CD14-positive monocyte (primary cell): ENCODE data around the gene RELL1. TPM values are rescaled to one million over a fixed set of nuclear protein-coding genes. Genes with fewer than 3 reads are reported as not detected.

Experiments used
- DNase-seq, 3 donors: peaks; one replicate each; pipeline ENCODE4 v3.0.0-alpha.2; 2011 to 2022
- H2AFZ ChIP-seq: 2 replicates; pipeline ENCODE4 v1.6.0; 2012; ENCODE audit warnings: mild to moderate bottlenecking, low read depth, low read length, inconsistent platforms; ENCODE audit not compliant: insufficient read depth, poor library complexity, severe bottlenecking
- H3K27ac ChIP-seq, 2 donors: 1 replicate in 1 of 2; 2 replicates in 1 of 2; pipeline ENCODE4 v1.5.1; 2012 to 2013; ENCODE audit warnings: low read length in 2 of 2, control low read depth in 1 of 2, inconsistent platforms in 1 of 2, low read depth in 1 of 2, mild to moderate bottlenecking in 1 of 2
- H3K27me3 ChIP-seq, 2 donors: one replicate each; pipeline versions ENCODE4 v1.6.0 to v1.6.1; 2011 to 2013; ENCODE audit warnings: low read length in 2 of 2; ENCODE audit not compliant: control insufficient read depth in 2 of 2, insufficient read depth in 2 of 2
- H3K36me3 ChIP-seq, 2 donors: replicated peaks in 1 of 2; 1 replicate in 1 of 2; 2 replicates in 1 of 2; pipeline versions ENCODE4 v1.5.1 to v1.6.1; 2012 to 2013; ENCODE audit warnings: low read length in 2 of 2, control low read depth in 1 of 2, inconsistent platforms in 1 of 2, mild to moderate bottlenecking in 1 of 2; ENCODE audit not compliant: insufficient read depth in 2 of 2, control insufficient read depth in 1 of 2
- H3K4me1 ChIP-seq, 2 donors: 1 replicate in 1 of 2; 2 replicates in 1 of 2; pipeline versions ENCODE4 v1.5.1 to v1.6.1; 2012 to 2013; ENCODE audit warnings: low read length in 2 of 2, control low read depth in 1 of 2, inconsistent platforms in 1 of 2, mild to moderate bottlenecking in 1 of 2, moderate library complexity in 1 of 2; ENCODE audit not compliant: insufficient read depth in 2 of 2, control insufficient read depth in 1 of 2
- H3K4me2 ChIP-seq: replicated peaks from 2 replicates; pipeline ENCODE3; 2012; ENCODE audit warnings: low read length, moderate library complexity, mild to moderate bottlenecking; ENCODE audit not compliant: poor library complexity, severe bottlenecking; ENCODE audit errors: extremely low read depth
- H3K4me3 ChIP-seq, 3 experiments: fragments of 200-600 bp in 1 of 3; sonication (generic) in 1 of 3; replicated peaks in 1 of 3; 1 replicate in 2 of 3; 2 replicates in 1 of 3; pipeline ENCODE4 v1.5.1; 2011 to 2013; ENCODE audit warnings: low read length in 3 of 3, mild to moderate bottlenecking in 3 of 3, control low read depth in 2 of 3, low read depth in 2 of 3, inconsistent platforms in 1 of 3, moderate library complexity in 1 of 3
- H3K79me2 ChIP-seq: 2 replicates; pipeline ENCODE4 v1.6.0; 2012; ENCODE audit warnings: mild to moderate bottlenecking, control low read depth, inconsistent platforms, low read length, moderate library complexity; ENCODE audit not compliant: insufficient read depth
- H3K9ac ChIP-seq: 2 replicates; pipeline ENCODE4 v1.6.0; 2017; ENCODE audit warnings: low read length, mild to moderate bottlenecking; ENCODE audit not compliant: insufficient read depth, poor library complexity, severe bottlenecking
- H3K9me3 ChIP-seq, 2 donors: replicated peaks in 1 of 2; 1 replicate in 1 of 2; 2 replicates in 1 of 2; pipeline versions ENCODE4 v1.5.1 to v1.6.1; 2012 to 2013; ENCODE audit warnings: low read length in 2 of 2, control low read depth in 1 of 2; ENCODE audit not compliant: control insufficient read depth in 1 of 2, insufficient read depth in 1 of 2
- H4K20me1 ChIP-seq: 2 replicates; pipeline ENCODE4 v1.6.0; 2012; ENCODE audit warnings: mild to moderate bottlenecking, low read length, control low read depth, moderate library complexity; ENCODE audit not compliant: insufficient read depth
- H3K27ac Mint-ChIP-seq, 7 donors: one replicate each; pipeline ENCODE4 v1.8.0; 2020; ENCODE audit warnings: mild to moderate bottlenecking in 7 of 7, mixed read lengths in 7 of 7, moderate library complexity in 6 of 7, inconsistent platforms in 2 of 7
- H3K27me3 Mint-ChIP-seq, 3 donors: one replicate each; pipeline ENCODE4 v1.8.0; 2021 to 2022; ENCODE audit warnings: low read depth in 3 of 3, mild to moderate bottlenecking in 3 of 3, mixed read lengths in 3 of 3, moderate library complexity in 3 of 3, inconsistent platforms in 1 of 3
- H3K36me3 Mint-ChIP-seq, 2 donors: one replicate each; pipeline ENCODE4 v1.8.0; 2020; ENCODE audit warnings: mixed read lengths in 2 of 2, inconsistent platforms in 1 of 2, mild to moderate bottlenecking in 1 of 2
- H3K4me1 Mint-ChIP-seq: one replicate; pipeline ENCODE4 v1.8.0; 2020; ENCODE audit warnings: mild to moderate bottlenecking, mixed read lengths
- H3K4me3 Mint-ChIP-seq, 2 donors: one replicate each; pipeline ENCODE4 v1.8.0; 2020; ENCODE audit warnings: mild to moderate bottlenecking in 2 of 2, mixed read lengths in 2 of 2, moderate library complexity in 1 of 2
- H3K9me3 Mint-ChIP-seq, 7 donors: one replicate each; pipeline ENCODE4 v1.8.0; 2020 to 2022; ENCODE audit warnings: mixed read lengths in 7 of 7, mild to moderate bottlenecking in 6 of 7, moderate library complexity in 6 of 7, inconsistent platforms in 2 of 7
- CTCF ChIP-seq: fragments of 200-600 bp; IDR thresholded peaks from one replicate; pipeline ENCODE4 v1.8.0; 2022; ENCODE audit warnings: antibody characterized with exemption, mild to moderate bottlenecking
- WGBS: methylation state at CpG from one replicate; pipeline ENCODE4 v1.1.5; 2013; ENCODE audit warnings: missing lambda C conversion rate; ENCODE audit not compliant: insufficient coverage; 5-methylcytosine and 5-hydroxymethylcytosine counted together
- intact Hi-C, 2 donors: fragments of 100-400 bp; cut with micrococcal nuclease; formaldehyde crosslinking; loops; one replicate each; pipeline versions ENCODE4 v1.15.0 to v1.15.1; 2023
- polyA plus RNA-seq, 3 donors: library from polyadenylated mRNA; depleted of rRNA in 1 of 3; unstranded in 2 of 3; stranded (reverse) in 1 of 3; fragments of 300-500 nt in 2 of 3; fragments of >200 nt in 1 of 3; fragmentation: Illumina TruSeq in 2 of 3; gene quantifications; 1 replicate in 2 of 3; 2 replicates in 1 of 3; pipeline ENCODE4 v1.2.3, GENCODE V29; 2012 to 2021

RELL1 gene
- polyA plus RNA-seq, 3 donors = 13.3 to 30.2 (median 16.2) TPM

GRCh38 chr4:37634180-37634579, 52.0 kb downstream of the RELL1 start:
- Histone ChIP-seq H3K4me2 (no peak overlapping the region), H4K20me1 (peaks cover 17% of the 10 kb centered on the region), H3K9me3 (no peaks in the 10 kb centered on the region), H3K4me1 (peaks cover 0 to 4% of the 10 kb centered on the region in 2 donors), H3K27ac (peak overlapping the region in 1 of 2 donors; percentile 24), H2AFZ (no peak overlapping the region), H3K9ac (no peak overlapping the region), H3K79me2 (no peaks in the 10 kb centered on the region), H3K36me3 (peaks cover 67 to 91% of the 10 kb centered on the region in 2 donors), H3K4me3 (no peak overlapping the region), H3K27me3 (no peaks in the 10 kb centered on the region)
- Mint-ChIP-seq H3K9me3 (no peaks in the 10 kb centered on the region), H3K27ac (peak overlapping the region in 4 of 7 donors; percentile 8 to 78 (median 60)), H3K27me3 (peaks cover 0 to 4% (median 3%) of the 10 kb centered on the region in 3 donors), H3K4me1 (peaks cover 13% of the 10 kb centered on the region), H3K36me3 (peaks cover 81 to 82% of the 10 kb centered on the region in 2 donors), H3K4me3 (no peak overlapping the region)
- intact Hi-C loops = no loop called here
- TF ChIP-seq CTCF = no peak
- no peak for DNase-seq
- 72% methylated on average over 3 of the region's 4 CpGs for WGBS

- Histone ChIP-seq H3K9me3 (no peaks in the 10 kb centered on the region), H4K20me1 (peaks cover 22% of the 10 kb centered on the region), H3K79me2 (no peaks in the 10 kb centered on the region), H3K4me1 (peaks cover 0 to 4% of the 10 kb centered on the region in 2 donors), H3K9ac (no peak overlapping the region), H3K27me3 (no peaks in the 10 kb centered on the region), H3K27ac (no peak overlapping the region), H3K36me3 (peaks cover 67 to 100% of the 10 kb centered on the region in 2 donors), H3K4me3 (no peak overlapping the region), H2AFZ (no peak overlapping the region), H3K4me2 (no peak overlapping the region)
- intact Hi-C loops = no loop called here
- Mint-ChIP-seq H3K4me1 (peaks cover 18% of the 10 kb centered on the region), H3K27ac (no peak overlapping the region), H3K36me3 (peaks cover 84 to 87% of the 10 kb centered on the region in 2 donors), H3K27me3 (peaks cover 0 to 3% (median 2%) of the 10 kb centered on the region in 3 donors), H3K4me3 (no peak overlapping the region), H3K9me3 (no peaks in the 10 kb centered on the region)
- no peak for DNase-seq
- WGBS = 100% methylated on average over 1 of the region's 3 CpGs
- no peak for TF ChIP-seq CTCF
Measured at GRCh38 chr4:37632836-37633235, 53.3 kb downstream of the RELL1 start.
